RWPE2 (cell line): ENCODE data around the gene CCDC167.

Experiments used
- ATAC-seq: fragments of 200-7000 bp; cut with Tn5 transposase; 3 replicates; pipeline ENCODE4 v1.9.1; 2021; ENCODE audit warnings: low read depth
- DNase-seq: peaks from one replicate; pipeline ENCODE4 v3.0.0-alpha.2; 2020; ENCODE audit warnings: low spot score
- H3K27ac ChIP-seq: fragments of 450-650 bp; 2 replicates; pipeline ENCODE4 v1.5.1; 2017; ENCODE audit warnings: mild to moderate bottlenecking; ENCODE audit not compliant: poor library complexity, severe bottlenecking
- H3K27me3 ChIP-seq: fragments of 250-450 bp; sonication (Bioruptor Pico); 2 replicates; pipeline ENCODE4 v1.5.1; 2021; ENCODE audit warnings: mild to moderate bottlenecking, moderate library complexity; ENCODE audit not compliant: insufficient read depth, poor library complexity, severe bottlenecking
- H3K36me3 ChIP-seq: fragments of 250-450 bp; sonication (Bioruptor Pico); 2 replicates; pipeline ENCODE4 v1.5.1; 2020; ENCODE audit warnings: low read depth, mild to moderate bottlenecking, moderate library complexity
- H3K4me1 ChIP-seq: fragments of 250-450 bp; sonication (Bioruptor Pico); 2 replicates; pipeline ENCODE4 v1.5.1; 2021; ENCODE audit warnings: mild to moderate bottlenecking, moderate library complexity; ENCODE audit not compliant: insufficient read depth, poor library complexity, severe bottlenecking
- H3K4me3 ChIP-seq: fragments of 250-450 bp; sonication (Bioruptor Pico); 2 replicates; pipeline ENCODE4 v1.5.1; 2021; ENCODE audit warnings: mild to moderate bottlenecking, moderate library complexity; ENCODE audit not compliant: severe bottlenecking
- H3K9me3 ChIP-seq: fragments of 250-450 bp; sonication (Bioruptor Pico); 2 replicates; pipeline ENCODE4 v1.5.1; 2021; ENCODE audit warnings: mild to moderate bottlenecking, moderate library complexity; ENCODE audit not compliant: severe bottlenecking
- CTCF ChIP-seq: fragments of 450-650 bp; IDR thresholded peaks from one replicate; pipeline ENCODE4 v1.5.1; 2017; ENCODE audit warnings: mild to moderate bottlenecking, moderate library complexity; ENCODE audit not compliant: poor library complexity, severe bottlenecking

The CCDC167 gene

DNA sequence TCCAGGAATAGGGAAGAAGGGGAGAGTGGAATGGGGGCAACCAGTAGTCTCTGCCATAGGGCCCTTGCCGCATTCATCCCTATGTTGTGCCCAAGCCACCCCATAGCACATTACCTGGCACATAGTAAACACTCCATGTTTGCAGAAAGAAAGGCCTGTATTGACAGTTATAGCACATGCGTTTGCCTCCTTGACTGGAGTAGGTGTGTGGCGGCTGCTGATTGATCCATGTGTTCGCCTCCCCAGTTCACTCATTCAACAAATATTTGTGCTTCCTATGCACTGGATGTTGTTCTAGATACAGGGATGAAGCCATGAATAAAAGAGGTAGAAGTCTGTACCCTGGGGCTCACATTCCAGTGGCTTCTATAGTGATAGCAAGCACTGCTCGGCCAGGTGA, 19.8 kb upstream of the CCDC167 start:
- ATAC-seq (no peak), DNase-seq (no peak)
- Histone ChIP-seq H3K27ac (no peak overlapping the region), H3K9me3 (no peaks in the 10 kb centered on the region), H3K27me3 (no peaks in the 10 kb centered on the region), H3K4me1 (peaks cover 9% of the 10 kb centered on the region), H3K4me3 (no peak overlapping the region), H3K36me3 (no peaks in the 10 kb centered on the region)
- TF ChIP-seq CTCF, result no peak

DNA sequence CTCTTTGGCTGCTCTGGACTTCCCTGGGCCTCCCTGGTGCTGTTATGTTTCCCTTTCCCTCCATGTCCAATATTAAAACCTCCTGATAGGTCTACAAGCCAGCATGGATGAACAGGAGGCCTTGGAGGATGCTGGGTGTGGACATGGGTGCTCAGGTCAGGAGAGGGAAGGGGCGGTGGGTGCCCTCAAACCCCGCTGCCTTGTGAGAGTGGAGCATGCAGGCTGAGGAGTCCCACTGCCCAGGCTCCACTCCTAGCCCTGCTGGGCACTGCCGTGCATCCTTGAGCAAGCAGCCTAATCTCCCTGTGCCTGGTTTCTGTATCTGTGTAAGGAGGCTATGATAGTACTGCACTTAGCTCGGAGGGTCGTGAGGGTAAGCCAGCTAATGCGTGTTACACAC, 18.4 kb upstream of the CCDC167 start:
- Histone ChIP-seq H3K9me3 (no peaks in the 10 kb centered on the region), H3K4me1 (peaks cover 7% of the 10 kb centered on the region), H3K27ac (no peak overlapping the region), H3K4me3 (no peak overlapping the region), H3K36me3 (no peaks in the 10 kb centered on the region), H3K27me3 (no peaks in the 10 kb centered on the region)
- no peak for TF ChIP-seq CTCF
- ATAC-seq (no peak), DNase-seq (no peak)

DNA sequence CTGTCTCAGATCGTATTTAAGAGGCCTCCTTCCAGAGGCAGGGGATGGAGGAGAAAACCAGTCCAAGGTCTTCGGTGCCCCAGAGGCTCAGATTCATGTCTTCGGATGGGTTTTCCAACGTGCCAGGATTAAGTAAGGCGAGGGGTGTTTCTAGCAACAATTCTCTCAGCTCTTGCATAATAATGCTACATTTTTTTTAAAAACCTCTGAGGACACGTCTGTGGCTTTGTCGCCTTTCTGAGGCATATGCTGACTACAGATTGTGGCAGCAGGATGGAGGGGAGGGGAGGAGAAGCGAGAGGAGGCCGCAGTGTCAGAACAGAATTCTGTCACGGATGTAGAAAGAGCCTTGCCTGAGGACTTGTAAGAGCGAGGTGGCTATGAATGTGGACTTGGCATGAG, 17.7 kb upstream of the CCDC167 start:
- Histone ChIP-seq H3K36me3 (no peaks in the 10 kb centered on the region), H3K27ac (no peak overlapping the region), H3K4me1 (peaks cover 7% of the 10 kb centered on the region), H3K4me3 (no peak overlapping the region), H3K9me3 (no peaks in the 10 kb centered on the region), H3K27me3 (no peaks in the 10 kb centered on the region)
- ATAC-seq, result no peak
- no peak for TF ChIP-seq CTCF
- no peak for DNase-seq

GRCh38 chr6:37516920-37517405, 17.3 kb upstream of the CCDC167 start:
- no peak overlapping the region for H3K4me3 ChIP-seq
- DNase-seq (no peak), ATAC-seq (no peak)
- TF ChIP-seq CTCF, result no peak
- no peaks in the 10 kb centered on the region for H3K36me3 ChIP-seq
- H3K4me1 ChIP-seq, result peaks cover 7% of the 10 kb centered on the region
- no peaks in the 10 kb centered on the region for H3K27me3 ChIP-seq
- H3K9me3 ChIP-seq, result no peaks in the 10 kb centered on the region
- H3K27ac ChIP-seq, result no peak overlapping the region

GRCh38 chr6:37516076-37516919, 16.6 kb upstream of the CCDC167 start:
- no peaks in the 10 kb centered on the region for H3K9me3 ChIP-seq
- no peak for TF ChIP-seq CTCF
- 0 out of 3 replicates have a peak, but pooled peaks have one; percentile 21 for ATAC-seq
- no peak for DNase-seq
- H3K27ac ChIP-seq, result no peak overlapping the region
- H3K4me3 ChIP-seq, result no peak overlapping the region
- peaks cover 7% of the 10 kb centered on the region for H3K4me1 ChIP-seq
- no peaks in the 10 kb centered on the region for H3K27me3 ChIP-seq
- H3K36me3 ChIP-seq, result no peaks in the 10 kb centered on the region
